ENCODE data around the gene ANKRD13B.

GRCh38 chr17:29562615-29563014 lies 30.3 kb upstream of the ANKRD13B start:
- TF ChIP-seq CTCF (IDR thresholded peaks at IDR 0.05), result no peak
- no peak for TF ChIP-seq POLR2A (IDR thresholded peaks at IDR 0.05)
- TF ChIP-seq POLR2AphosphoS5 (IDR thresholded peaks at IDR 0.05), result no peak
